ENCODE results near the gene TMEM131.

TMEM131 gene

DNA sequence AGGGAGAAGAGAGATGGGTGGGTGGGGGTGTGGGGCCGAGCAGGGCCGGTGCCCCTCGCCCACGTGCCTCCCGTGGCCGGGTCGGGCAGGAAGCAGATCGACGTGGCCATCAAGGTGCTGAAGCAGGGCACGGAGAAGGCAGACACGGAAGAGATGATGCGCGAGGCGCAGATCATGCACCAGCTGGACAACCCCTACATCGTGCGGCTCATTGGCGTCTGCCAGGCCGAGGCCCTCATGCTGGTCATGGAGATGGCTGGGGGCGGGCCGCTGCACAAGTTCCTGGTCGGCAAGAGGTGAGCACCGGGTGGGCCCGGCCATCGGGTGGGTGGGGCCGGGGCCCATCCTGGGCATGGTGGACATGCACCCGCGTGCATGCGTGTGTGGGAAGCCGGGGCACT, 260.6 kb downstream of the TMEM131 start:
- no peak for DNase-seq

GRCh38 chr2:97734061-97735051, 261.4 kb downstream of the TMEM131 start:
- DNase-seq: no peak

DNA sequence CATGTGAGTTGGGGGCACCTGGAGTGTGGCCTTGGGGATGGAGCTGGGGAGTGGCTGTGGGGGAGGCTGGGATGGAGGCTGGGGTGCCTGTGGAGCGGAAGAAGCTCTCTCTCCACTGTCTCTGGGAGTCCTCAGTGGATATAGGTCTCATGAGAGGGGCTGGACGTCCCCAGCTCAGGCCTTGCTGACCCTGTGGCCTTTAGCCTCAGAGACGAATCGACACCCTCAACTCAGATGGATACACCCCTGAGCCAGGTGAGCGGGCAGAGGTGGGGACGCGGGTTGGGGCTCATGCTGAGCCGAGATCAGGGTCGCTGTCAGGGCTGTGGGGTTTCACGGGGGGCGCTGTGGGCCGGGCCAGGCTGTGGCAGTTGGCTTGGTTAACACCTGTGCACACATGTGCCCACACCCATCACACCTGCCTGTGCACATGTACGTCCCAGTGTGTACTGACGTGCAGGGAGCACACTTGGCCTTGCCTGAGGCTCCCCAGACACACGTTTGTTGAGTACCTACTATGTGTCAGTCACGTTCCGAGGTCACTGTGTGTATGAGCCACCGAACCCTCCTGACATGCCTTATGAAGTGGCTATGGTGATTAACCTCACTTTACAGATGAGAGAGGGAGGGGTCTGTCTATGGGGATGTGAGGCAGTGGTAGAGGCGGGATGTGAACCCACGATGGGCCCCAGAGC, 262.3 kb downstream of the TMEM131 start:
- no peak for DNase-seq

- no peak for DNase-seq
Observed at GRCh38 chr2:97732436-97733340, 263.1 kb downstream of the TMEM131 start.

GRCh38 chr2:97731274-97732020, 264.3 kb downstream of the TMEM131 start:
- no peak for DNase-seq

DNA sequence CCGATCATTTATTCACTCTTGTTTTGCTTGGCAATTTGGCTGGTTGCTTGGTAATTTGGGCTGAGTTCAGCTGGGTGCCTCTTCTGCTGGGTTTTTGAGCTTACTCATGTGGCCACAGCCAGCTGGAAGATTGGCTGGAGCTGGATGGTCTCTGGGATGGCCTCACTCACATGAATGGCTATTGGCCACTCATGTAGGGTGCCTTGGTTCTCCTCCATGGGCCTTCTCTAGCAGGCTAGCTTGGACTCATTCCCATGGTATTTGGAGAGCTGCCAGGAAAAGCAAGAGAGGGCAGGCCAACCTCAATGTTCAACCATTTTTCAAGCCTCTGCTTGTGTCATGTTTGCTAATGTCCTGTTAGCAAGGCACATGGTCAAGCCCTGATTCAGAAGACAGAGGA, 265.5 kb downstream of the TMEM131 start:
- no peak for DNase-seq

- peak; percentile 37 for DNase-seq
Observed at GRCh38 chr2:97728091-97728731, 267.5 kb downstream of the TMEM131 start.

GRCh38 chr2:97727296-97727695, 268.5 kb downstream of the TMEM131 start:
- no peak for DNase-seq

DNA sequence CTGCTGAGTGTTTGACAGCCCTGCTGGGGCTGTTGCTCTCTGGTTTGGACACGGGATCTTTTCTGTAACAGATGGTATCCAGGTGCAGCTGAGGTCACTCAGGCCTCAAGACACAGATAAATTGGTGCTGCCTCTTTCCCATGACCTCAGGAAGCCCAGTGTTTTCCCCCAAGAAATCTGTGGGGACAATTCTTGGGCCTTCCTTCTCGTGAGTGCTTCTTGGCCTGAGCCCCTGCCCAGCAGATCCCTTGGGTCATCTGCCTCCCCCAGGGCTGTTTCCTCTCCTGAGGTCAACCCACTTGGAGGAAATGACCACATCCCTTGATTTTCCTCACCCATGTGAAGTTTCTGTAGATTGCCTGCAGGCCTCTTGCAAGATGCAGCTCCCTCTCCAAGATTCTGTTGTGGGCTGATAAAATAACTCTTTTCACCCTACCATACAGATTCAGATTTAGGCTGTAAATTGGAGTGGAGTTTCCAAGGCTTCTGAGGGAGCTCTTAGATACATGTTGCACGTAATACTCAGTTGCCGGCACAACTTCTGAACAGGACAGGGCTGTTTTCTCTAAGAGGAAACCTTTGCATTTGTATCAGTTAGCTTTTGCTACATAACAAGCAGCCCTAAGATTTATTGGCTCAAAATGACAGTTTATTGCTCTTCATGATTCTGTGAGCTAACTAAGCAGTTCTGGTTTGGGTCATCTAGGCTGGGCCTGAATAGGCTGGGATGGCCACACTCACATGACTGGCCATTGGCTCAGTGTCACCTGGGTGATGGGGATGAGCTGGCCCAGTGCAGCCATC, 269.3 kb downstream of the TMEM131 start:
- no peak for DNase-seq

- no peak for DNase-seq
Observed at GRCh38 chr2:97724946-97725688, 270.6 kb downstream of the TMEM131 start.

DNA sequence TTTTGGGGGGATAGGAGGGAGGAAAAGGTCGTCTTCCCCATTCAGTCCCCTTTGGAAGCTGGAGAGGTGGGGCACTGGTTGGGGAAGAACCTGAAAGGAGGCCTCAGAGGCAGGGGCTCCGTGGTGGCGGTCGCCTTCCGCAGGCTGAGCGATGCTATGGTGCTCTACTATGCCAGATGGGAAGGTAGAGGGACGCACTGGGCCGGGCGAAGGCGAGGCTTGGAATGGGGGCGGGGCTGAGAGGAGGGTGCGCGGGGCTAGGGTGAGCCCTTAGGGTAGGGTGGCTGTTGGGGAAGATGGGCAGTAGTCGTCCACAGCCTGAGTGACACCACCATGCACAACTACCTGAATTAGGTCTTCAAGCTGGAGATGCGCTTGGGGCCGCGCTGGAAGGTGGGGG, 271.2 kb downstream of the TMEM131 start:
- no peak for DNase-seq

- no peak for DNase-seq
Observed at GRCh38 chr2:97724073-97724410, 271.7 kb downstream of the TMEM131 start.

DNA sequence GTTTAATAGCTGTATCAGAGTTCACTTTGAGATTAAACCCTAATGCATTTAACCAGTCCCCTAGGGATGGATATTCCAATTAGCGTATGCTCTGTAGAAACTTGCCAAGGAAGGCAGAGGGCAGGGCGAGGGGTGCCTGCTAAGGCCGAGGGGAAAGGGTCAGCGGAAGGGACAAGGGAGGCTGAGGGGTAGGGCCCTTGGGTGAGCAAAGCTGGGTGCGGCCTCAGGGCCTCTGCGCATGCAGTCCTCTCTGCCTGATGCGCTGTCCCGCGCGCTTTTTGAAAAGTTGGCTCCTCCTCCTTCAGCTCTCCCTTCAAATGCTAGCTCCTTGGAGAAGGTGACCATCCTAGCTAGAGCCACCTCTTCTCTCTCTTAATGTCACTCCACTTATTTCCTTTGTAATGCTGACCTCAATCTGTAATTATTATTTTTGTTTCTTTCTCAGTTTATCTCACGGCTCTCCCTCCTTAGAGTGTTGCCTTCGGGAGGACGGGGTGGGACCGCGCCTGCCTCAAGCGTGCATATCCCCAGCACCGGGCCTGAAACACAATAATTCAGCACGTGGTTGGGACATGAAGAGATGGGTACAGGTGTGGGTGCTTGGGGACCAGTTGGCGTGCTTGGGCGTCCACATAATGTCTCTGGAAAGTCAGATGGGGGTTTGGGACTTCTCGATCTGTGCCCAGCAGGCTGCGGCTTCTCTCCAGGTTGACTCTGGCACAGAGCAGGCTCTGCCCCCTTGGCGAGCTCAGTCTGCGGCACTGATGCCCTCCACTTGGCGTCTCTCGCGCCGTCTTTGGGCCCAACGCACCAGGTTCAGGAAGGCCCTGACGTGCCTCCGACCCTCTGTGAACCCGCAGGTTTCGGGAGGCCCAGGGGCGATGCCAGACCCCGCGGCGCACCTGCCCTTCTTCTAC, 272.3 kb downstream of the TMEM131 start:
- DNase-seq: no peak

- no peak for DNase-seq
Observed at GRCh38 chr2:97722227-97722626, 273.5 kb downstream of the TMEM131 start.

- DNase-seq: no peak
Observed at GRCh38 chr2:97720746-97721145, 275.0 kb downstream of the TMEM131 start.

GRCh38 chr2:97719362-97720155, 276.2 kb downstream of the TMEM131 start:
- no peak for DNase-seq

DNA sequence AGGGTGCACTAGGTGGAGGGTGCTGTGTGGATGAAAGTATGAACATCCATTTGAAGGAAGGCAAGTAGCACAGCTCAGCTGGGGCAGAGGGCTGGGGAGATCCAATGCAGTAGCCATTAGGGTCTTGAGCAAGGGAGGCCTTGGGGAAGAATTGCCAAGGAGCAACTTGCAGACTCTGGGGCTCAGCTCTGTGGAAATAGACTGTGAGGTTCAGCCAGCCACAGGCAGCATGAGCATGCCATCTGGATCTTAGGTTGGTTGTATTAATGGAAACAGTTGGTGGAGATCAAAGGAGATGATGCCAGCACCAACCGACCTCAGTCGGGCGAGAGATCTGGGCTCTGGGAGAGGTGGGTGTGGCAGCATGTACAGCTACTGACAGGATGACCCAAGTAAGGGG, 276.8 kb downstream of the TMEM131 start:
- DNase-seq: peak; percentile 47
